ENCODE results near the gene TNFRSF1B. TPM values are rescaled to one million over a fixed set of nuclear protein-coding genes. Genes with fewer than 3 reads are reported as not detected.

Gene TNFRSF1B
- total RNA-seq, 4 donors from 2014 or later, result 4.4 to 20.4 (median 9.0) TPM

GRCh38 chr1:12189328-12189682 lies 22.5 kb downstream of the TNFRSF1B start:
- H3K4me3 ChIP-seq (replicated peaks in 1 of 3), result no peak overlapping the region
- intact Hi-C loops (cut with DNase I), result no loop called here
- WGBS, 2 donors, result 77 to 87% methylated on average over 5 of the region's 5 CpGs
- no peak overlapping the region for H3K27ac ChIP-seq
- no peaks in the 10 kb centered on the region for H3K36me3 ChIP-seq
- peaks cover 5 to 20% of the 10 kb centered on the region in 2 donors for H3K4me1 ChIP-seq
- DNase-seq, result no peak
- H3K27me3 ChIP-seq, result no peaks in the 10 kb centered on the region
- no peak for TF ChIP-seq POLR2A (IDR thresholded peaks at IDR 0.05)
- TF ChIP-seq, protein P1, sequence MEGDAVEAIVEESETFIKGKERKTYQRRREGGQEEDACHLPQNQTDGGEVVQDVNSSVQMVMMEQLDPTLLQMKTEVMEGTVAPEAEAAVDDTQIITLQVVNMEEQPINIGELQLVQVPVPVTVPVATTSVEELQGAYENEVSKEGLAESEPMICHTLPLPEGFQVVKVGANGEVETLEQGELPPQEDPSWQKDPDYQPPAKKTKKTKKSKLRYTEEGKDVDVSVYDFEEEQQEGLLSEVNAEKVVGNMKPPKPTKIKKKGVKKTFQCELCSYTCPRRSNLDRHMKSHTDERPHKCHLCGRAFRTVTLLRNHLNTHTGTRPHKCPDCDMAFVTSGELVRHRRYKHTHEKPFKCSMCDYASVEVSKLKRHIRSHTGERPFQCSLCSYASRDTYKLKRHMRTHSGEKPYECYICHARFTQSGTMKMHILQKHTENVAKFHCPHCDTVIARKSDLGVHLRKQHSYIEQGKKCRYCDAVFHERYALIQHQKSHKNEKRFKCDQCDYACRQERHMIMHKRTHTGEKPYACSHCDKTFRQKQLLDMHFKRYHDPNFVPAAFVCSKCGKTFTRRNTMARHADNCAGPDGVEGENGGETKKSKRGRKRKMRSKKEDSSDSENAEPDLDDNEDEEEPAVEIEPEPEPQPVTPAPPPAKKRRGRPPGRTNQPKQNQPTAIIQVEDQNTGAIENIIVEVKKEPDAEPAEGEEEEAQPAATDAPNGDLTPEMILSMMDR (IDR thresholded peaks at IDR 0.05), result no peak
- H3K9me3 ChIP-seq, result no peaks in the 10 kb centered on the region

GRCh38 chr1:12191242-12192032 lies 24.6 kb downstream of the TNFRSF1B start:
- Histone ChIP-seq H3K36me3 (no peaks in the 10 kb centered on the region), H3K27me3 (no peaks in the 10 kb centered on the region), H3K4me1 (no peaks in the 10 kb centered on the region), H3K27ac (no peak overlapping the region), H3K4me3 (replicated peaks in 1 of 3) (no peak overlapping the region), H3K9me3 (no peaks in the 10 kb centered on the region)
- DNase-seq, result no peak
- TF ChIP-seq, protein P1 (IDR thresholded peaks at IDR 0.05), result no peak
- no peak for TF ChIP-seq POLR2A (IDR thresholded peaks at IDR 0.05)
- intact Hi-C loops (cut with DNase I), result no loop called here
- 89 to 90% methylated on average over 50 to 57 of the region's 58 CpGs for WGBS, 2 donors

- 85 to 90% methylated on average over 14 of the region's 14 CpGs for WGBS, 2 donors
- Histone ChIP-seq H3K27me3 (no peaks in the 10 kb centered on the region), H3K36me3 (no peaks in the 10 kb centered on the region)
Measured at GRCh38 chr1:12194666-12195216, 27.9 kb downstream of the TNFRSF1B start.

DNA sequence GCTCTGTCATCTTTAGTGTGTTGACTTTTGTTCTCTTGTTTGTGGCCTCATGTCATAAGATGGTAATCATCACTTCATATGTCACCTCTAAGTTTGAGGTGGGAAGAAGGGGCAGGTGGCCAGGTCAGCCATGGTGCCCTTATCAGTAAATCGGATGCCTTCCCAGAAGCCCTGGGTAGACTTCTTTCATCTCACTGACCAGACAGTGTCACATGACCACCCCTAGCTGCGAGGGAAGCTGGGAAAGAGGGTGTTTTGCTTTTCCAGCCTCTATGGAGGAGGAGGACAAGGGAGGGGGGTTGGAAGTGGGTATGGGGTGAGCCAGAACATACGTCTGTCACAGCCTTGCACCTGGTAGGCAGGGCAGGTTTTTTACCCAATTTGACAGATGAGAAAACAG lies 28.6 kb downstream of the TNFRSF1B start:
- Histone ChIP-seq H3K4me3 (replicated peaks in 1 of 3) (no peak overlapping the region), H3K27me3 (no peaks in the 10 kb centered on the region), H3K27ac (no peak overlapping the region), H3K36me3 (no peaks in the 10 kb centered on the region), H3K4me1 (peaks cover 4 to 18% of the 10 kb centered on the region in 2 donors), H3K9me3 (no peaks in the 10 kb centered on the region)
- intact Hi-C loops (cut with DNase I), result no loop called here
- no peak for DNase-seq
- TF ChIP-seq, protein P1 (IDR thresholded peaks at IDR 0.05), result no peak
- no peak for TF ChIP-seq POLR2A (IDR thresholded peaks at IDR 0.05)
- 80 to 92% methylated on average over 3 of the region's 3 CpGs for WGBS, 2 donors

More at GRCh38 chr1:12194666-12195216, 27.9 kb downstream of the TNFRSF1B start:
- TF ChIP-seq POLR2A (IDR thresholded peaks at IDR 0.05), result no peak
- TF ChIP-seq, protein P1 (IDR thresholded peaks at IDR 0.05), result no peak
- H3K9me3 ChIP-seq, result no peaks in the 10 kb centered on the region
- intact Hi-C loops (cut with DNase I), result no loop called here
- no peak for DNase-seq
- no peak overlapping the region for H3K27ac ChIP-seq
- peaks cover 4 to 18% of the 10 kb centered on the region in 2 donors for H3K4me1 ChIP-seq
- H3K4me3 ChIP-seq (replicated peaks in 1 of 3), result no peak overlapping the region
